Activated naive CD8-positive, alpha-beta T cell treated with anti-CD3 and anti-CD28 coated beads for 36 hours (primary cell): Measurements from ENCODE around the gene ADGRG4. TPM values are rescaled to one million over a fixed set of nuclear protein-coding genes. Genes with fewer than 3 reads are reported as not detected.
"Not testable (repeated sequence)": the region's sequence is repeated elsewhere in the genome, so short reads cannot be mapped to it uniquely, and the experiment has no call there.

ENCODE experiments used
- DNase-seq: peaks from one replicate; pipeline ENCODE4 v3.0.0; 2021
- H3K27ac Mint-ChIP-seq: one replicate; pipeline ENCODE4 v1.8.0; 2022; ENCODE audit warnings: mild to moderate bottlenecking, moderate library complexity, mixed read lengths
- H3K27me3 Mint-ChIP-seq: one replicate; pipeline ENCODE4 v1.8.0; 2022; ENCODE audit warnings: mild to moderate bottlenecking, mixed read lengths
- H3K36me3 Mint-ChIP-seq: one replicate; pipeline ENCODE4 v1.8.0; 2021; ENCODE audit warnings: mild to moderate bottlenecking, mixed read lengths
- H3K4me1 Mint-ChIP-seq: one replicate; pipeline ENCODE4 v1.8.0; 2021; ENCODE audit warnings: mixed read lengths
- H3K4me3 Mint-ChIP-seq: one replicate; pipeline ENCODE4 v1.8.0; 2022; ENCODE audit warnings: mild to moderate bottlenecking, moderate library complexity, mixed read lengths
- H3K9me3 Mint-ChIP-seq: one replicate; pipeline ENCODE4 v1.8.0; 2022; ENCODE audit warnings: mixed read lengths
- total RNA-seq, 2 experiments: library from RNA; stranded (reverse); gene quantifications; one replicate each; pipeline ENCODE4 v1.2.3, GENCODE V29; 2021

Gene ADGRG4, protein sequence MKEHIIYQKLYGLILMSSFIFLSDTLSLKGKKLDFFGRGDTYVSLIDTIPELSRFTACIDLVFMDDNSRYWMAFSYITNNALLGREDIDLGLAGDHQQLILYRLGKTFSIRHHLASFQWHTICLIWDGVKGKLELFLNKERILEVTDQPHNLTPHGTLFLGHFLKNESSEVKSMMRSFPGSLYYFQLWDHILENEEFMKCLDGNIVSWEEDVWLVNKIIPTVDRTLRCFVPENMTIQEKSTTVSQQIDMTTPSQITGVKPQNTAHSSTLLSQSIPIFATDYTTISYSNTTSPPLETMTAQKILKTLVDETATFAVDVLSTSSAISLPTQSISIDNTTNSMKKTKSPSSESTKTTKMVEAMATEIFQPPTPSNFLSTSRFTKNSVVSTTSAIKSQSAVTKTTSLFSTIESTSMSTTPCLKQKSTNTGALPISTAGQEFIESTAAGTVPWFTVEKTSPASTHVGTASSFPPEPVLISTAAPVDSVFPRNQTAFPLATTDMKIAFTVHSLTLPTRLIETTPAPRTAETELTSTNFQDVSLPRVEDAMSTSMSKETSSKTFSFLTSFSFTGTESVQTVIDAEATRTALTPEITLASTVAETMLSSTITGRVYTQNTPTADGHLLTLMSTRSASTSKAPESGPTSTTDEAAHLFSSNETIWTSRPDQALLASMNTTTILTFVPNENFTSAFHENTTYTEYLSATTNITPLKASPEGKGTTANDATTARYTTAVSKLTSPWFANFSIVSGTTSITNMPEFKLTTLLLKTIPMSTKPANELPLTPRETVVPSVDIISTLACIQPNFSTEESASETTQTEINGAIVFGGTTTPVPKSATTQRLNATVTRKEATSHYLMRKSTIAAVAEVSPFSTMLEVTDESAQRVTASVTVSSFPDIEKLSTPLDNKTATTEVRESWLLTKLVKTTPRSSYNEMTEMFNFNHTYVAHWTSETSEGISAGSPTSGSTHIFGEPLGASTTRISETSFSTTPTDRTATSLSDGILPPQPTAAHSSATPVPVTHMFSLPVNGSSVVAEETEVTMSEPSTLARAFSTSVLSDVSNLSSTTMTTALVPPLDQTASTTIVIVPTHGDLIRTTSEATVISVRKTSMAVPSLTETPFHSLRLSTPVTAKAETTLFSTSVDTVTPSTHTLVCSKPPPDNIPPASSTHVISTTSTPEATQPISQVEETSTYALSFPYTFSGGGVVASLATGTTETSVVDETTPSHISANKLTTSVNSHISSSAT (N-terminal part only)
- not detected for total RNA-seq

DNA sequence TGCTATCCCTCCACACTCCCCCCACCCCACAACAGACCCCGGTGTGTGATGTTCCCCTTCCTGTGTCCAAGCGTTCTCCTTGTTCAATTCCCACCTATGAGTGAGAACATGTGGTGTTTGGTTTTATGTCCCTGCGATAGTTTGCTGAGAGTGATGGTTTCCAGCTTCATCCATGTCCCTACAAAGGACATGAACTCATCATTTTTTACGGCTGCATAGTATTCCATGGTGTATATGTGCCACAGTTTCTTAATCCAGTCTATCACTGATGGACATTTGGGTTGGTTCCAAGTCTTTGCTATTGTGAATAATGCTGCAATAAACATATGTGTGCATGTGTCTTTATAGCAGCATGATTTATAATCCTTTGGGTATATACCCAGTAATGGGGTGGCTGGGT is at the start of gene ADGRG4:
ADGRG4 (plus strand) TSS at position 243 of the 400 bp plus-strand sequence. CDS start 7,815 bp downstream, outside the sequence.
- H3K27ac Mint-ChIP-seq, H3K9me3 Mint-ChIP-seq, H3K36me3 Mint-ChIP-seq, DNase-seq, H3K4me1 Mint-ChIP-seq, H3K4me3 Mint-ChIP-seq, H3K27me3 Mint-ChIP-seq: not testable (repeated sequence)

DNA sequence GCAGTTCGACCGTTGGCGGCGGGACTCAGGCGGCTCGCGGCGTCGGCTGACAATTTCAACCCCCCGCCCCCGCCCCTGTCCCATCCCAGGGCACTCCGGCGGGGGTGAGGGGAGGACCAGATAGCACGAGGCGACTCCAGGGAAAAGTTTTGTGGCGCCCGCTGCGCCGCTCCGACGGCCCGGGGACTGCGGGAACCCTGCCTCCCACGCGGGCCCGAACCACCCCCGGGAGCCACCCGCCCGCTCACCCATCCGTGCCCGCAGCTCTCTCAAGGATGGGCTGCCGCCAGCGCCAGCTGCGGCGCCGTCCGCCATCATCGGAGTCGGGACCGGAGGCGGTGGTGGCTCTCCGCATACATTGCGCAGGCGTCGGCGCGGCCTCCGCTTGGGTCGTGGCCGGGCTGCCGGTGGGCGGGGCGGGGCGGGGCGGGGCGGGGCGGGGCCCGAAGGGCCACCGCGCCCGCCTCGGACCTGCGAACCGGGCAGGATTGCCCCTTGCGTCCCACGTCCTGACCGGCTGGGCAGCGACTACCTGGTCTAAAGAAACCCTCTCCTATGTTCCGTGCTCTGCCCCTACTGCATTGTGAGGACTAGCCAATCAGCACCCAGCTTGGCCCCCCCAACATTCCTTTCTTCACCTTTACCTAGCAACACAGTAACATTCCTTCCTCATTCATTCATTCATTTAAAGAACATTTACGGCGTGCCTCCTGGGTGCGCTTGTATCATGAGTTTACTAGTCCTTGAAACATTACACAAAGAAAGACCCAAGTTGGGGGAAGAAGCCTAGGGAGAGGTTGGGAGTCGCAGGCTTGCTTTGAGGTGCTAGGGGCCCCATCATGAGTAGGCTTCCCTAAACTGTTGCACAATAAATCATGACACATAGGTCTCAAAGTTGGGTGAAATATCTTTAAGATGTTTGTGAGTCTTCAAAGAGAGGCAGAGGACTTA is 49.4 kb upstream of the ADGRG4 start, which contains the start of gene MAP7D3:
MAP7D3 (minus strand) TSS at position 360 of the 951 bp plus-strand sequence; CDS start at position 318, 42 bp downstream.
- DNase-seq: peak; percentile 72
- H3K27me3 Mint-ChIP-seq: no peaks in the 10 kb centered on the region
- H3K9me3 Mint-ChIP-seq: no peaks in the 10 kb centered on the region
- peak within 1 kb of the TSS; percentile 85 for H3K27ac Mint-ChIP-seq
- no peaks in the 10 kb centered on the region for H3K36me3 Mint-ChIP-seq
- H3K4me1 Mint-ChIP-seq: peaks cover 12% of the 10 kb centered on the region
- peak within 1 kb of the TSS; percentile 88 for H3K4me3 Mint-ChIP-seq

DNA sequence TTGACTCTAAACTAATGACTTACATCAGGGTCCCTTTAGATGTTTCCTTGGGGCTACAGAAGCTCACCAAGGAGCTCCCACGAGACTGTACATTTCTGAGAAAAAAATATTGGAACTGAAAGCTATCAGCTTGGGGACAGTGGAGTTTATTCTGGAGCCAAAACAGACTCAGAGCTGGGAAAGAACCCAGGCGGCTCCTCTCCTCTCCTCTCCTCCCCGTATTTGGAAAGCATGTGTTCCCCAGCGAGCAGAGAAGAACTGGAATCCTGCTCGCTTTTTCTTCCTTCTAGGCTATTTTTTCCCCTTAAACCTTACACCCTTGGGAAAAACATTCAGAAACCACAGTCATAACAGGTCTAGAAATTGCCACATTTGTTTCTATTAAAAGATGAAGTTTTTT is 45.2 kb upstream of the ADGRG4 start:
- DNase-seq: no peak
- Mint-ChIP-seq H3K27ac (no peak overlapping the region), H3K27me3 (no peaks in the 10 kb centered on the region)

DNA sequence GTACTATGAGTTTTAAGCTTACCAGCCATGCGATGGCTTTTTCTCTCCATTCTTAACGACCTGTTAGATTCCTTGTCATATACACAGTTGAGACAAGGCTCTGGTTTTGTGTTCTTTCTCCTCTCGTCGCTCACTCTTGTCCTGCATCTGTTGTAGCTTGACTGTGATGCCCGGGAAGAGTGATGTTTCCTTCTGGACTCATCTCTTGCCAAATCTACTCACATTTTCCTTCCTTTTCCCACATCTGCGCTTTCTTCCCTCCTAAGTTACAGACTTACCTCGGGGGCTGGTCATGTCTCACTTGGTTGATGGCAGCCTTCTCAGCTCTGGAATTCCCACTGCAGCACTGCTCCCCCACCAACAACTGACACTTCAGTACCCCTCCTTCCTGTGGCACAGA is 44.7 kb upstream of the ADGRG4 start:
- DNase-seq: no peak
- Mint-ChIP-seq H3K9me3 (no peaks in the 10 kb centered on the region), H3K27me3 (no peaks in the 10 kb centered on the region), H3K4me1 (peaks cover 19% of the 10 kb centered on the region), H3K27ac (no peak overlapping the region), H3K36me3 (no peaks in the 10 kb centered on the region), H3K4me3 (no peak overlapping the region)

More for the DNA sequence above, 45.2 kb upstream of the ADGRG4 start:
- Mint-ChIP-seq H3K4me3 (no peak overlapping the region), H3K9me3 (no peaks in the 10 kb centered on the region), H3K4me1 (peaks cover 15% of the 10 kb centered on the region), H3K36me3 (no peaks in the 10 kb centered on the region)

DNA sequence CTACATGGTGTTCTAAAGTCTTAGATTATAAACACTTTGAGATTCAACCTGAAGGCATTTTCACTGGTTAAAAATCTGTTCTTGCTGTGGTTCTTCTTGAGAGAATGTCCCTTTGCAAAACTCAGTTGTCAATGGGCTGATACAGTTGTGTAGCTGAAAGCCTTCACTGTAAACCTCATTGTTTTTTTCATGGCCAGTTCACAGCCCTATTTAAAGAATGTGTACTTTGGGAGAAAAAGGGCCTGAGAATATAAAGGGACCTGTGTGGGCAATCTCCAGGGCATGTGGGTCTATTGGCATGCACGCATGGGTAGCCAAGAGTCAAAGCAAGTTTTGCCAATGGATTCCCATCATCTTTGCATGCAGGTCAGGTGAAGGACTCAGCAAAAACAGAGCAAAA is 41.8 kb upstream of the ADGRG4 start:
- Mint-ChIP-seq H3K27me3 (no peaks in the 10 kb centered on the region), H3K4me3 (no peak overlapping the region), H3K4me1 (peaks cover 15% of the 10 kb centered on the region), H3K9me3 (no peaks in the 10 kb centered on the region), H3K36me3 (no peaks in the 10 kb centered on the region), H3K27ac (no peak overlapping the region)
- DNase-seq: no peak

DNA sequence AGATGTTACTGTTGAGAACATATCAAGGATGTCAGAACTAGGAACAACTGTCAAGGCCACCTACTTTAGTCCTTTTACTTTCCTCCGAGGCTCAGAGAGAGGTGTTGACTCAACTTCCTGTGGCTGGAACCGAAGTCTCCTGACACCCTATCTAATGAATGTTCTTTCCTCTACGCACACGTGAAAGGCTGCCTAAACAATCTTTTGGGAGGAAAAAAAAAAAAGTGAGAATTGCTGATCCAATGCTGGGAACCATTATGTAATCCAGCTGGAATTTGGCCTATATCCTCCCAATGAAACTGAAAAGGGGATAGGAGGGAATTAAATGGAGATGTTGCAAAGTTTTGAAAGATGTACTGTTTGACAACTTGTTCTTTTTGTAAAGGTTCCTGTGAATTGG is 41.2 kb upstream of the ADGRG4 start:
- Mint-ChIP-seq H3K4me3 (peak overlapping the region; percentile 19), H3K4me1 (peaks cover 15% of the 10 kb centered on the region), H3K36me3 (no peaks in the 10 kb centered on the region), H3K27me3 (no peaks in the 10 kb centered on the region), H3K9me3 (no peaks in the 10 kb centered on the region), H3K27ac (peak overlapping the region; percentile 84)
- DNase-seq: no peak

DNA sequence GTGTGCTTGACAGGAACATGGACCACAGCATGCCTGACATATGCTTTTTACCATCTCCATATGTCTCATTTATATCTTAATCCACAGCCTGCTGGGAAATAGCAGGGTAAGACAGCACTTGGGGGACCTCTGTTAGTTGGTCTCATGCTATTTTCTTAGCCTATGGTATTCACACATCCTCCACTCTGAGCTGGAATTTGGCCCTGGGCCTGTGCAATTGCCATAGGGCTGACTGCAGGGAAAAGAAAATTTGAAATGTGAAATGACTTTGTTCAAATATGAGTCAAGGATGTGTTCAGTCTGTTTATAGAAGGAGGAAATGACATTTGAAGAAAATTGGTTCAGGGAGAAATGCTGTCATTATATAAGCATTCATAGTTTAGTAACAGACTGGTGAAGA is 40.0 kb upstream of the ADGRG4 start:
- H3K4me3 Mint-ChIP-seq: no peak overlapping the region
- H3K4me1 Mint-ChIP-seq: peaks cover 15% of the 10 kb centered on the region
- no peaks in the 10 kb centered on the region for H3K9me3 Mint-ChIP-seq
- H3K27ac Mint-ChIP-seq: no peak overlapping the region
- no peak for DNase-seq
- no peaks in the 10 kb centered on the region for H3K36me3 Mint-ChIP-seq
- no peaks in the 10 kb centered on the region for H3K27me3 Mint-ChIP-seq

DNA sequence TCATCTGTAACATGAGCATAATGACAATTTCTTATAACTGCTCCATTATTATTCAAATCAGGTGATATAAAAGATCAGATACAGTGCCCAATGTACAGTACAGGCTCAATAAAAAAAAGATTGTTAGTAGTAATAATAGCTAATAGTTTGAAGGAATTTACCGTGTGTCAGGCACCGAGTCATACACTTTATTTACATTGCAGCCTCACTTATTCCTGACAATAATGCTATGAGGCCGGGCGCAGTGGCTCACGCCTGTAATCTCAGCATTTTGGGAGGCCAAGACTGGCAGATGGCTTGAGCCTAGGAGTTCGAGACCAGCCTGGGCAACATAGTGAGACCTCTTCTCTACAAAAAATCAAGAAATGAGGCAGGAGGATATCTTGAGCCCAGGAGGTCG is 39.4 kb upstream of the ADGRG4 start:
- Mint-ChIP-seq H3K27me3 (no peaks in the 10 kb centered on the region), H3K4me3 (no peak overlapping the region), H3K36me3 (no peaks in the 10 kb centered on the region), H3K4me1 (peaks cover 15% of the 10 kb centered on the region), H3K27ac (no peak overlapping the region), H3K9me3 (no peaks in the 10 kb centered on the region)
- no peak for DNase-seq

DNA sequence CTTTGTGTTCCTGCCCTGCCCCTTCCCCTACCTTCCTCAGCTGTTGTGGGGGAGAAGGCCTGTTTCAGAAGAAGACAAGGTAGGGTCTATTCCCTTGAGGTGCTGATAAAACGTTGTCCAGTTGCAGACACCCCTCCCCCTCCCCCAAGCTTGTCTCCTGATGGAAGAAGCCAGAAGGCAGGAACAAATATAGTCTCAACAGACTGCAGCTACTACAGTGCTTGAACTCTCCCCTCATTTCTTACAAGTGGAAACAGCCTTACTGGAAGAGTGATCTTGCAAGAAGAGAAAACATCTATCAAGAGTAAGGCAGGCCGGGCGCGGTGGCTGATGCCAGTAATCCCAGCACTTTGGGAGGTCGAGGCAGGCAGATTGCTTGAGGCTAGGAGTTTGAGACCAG is 38.5 kb upstream of the ADGRG4 start:
- DNase-seq: no peak

DNA sequence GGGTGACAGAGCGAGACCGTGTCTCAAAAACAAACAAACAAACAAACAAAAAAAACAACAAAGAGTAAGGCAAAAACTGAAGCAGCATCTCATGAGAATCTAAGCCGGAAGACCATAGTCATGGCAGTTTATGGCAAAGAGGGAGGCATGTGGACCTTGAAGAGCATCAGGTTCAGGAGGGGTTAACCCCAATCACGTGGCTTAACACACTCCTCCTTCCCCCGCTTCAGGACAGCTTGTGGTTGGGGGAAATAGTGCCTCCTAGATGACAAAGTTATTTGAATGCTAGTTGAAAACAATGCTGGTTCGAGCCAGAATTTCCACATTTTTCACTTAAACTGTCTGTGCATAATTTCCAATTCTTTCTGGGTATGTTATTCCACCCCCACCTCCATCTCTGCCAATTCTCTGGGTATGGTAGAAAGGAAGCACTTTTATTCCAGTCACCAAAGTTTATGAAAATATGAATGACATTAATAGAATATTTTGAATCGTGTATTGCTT is 37.9 kb upstream of the ADGRG4 start:
- Mint-ChIP-seq H3K4me3 (no peak overlapping the region), H3K9me3 (no peaks in the 10 kb centered on the region), H3K36me3 (no peaks in the 10 kb centered on the region), H3K27me3 (no peaks in the 10 kb centered on the region), H3K4me1 (peaks cover 15% of the 10 kb centered on the region), H3K27ac (no peak overlapping the region)
- DNase-seq: no peak

More for the DNA sequence above, 38.5 kb upstream of the ADGRG4 start:
- H3K36me3 Mint-ChIP-seq: no peaks in the 10 kb centered on the region
- H3K4me1 Mint-ChIP-seq: peaks cover 15% of the 10 kb centered on the region
- H3K9me3 Mint-ChIP-seq: no peaks in the 10 kb centered on the region
- H3K4me3 Mint-ChIP-seq: no peak overlapping the region
- no peak overlapping the region for H3K27ac Mint-ChIP-seq
- no peaks in the 10 kb centered on the region for H3K27me3 Mint-ChIP-seq

DNA sequence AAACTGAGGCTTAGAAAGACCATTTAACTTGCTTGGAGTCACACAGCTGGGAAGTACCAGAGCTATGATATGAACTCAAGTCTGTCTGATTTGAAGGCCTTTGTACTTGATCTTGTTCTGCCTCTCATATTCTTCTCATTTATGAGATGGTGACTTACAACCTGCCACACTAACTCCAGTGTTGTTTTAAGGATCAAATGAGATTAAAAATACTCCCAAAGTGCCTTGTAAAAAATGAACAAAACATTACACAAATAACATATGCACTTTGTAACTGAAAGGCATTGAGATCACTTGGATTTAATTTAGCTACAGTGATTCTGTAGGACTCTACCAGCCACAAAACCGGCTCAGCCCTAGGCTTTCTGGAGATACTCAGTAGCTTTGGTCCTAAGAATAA is 33.9 kb upstream of the ADGRG4 start:
- no peak for DNase-seq
- H3K27me3 Mint-ChIP-seq: no peaks in the 10 kb centered on the region
- peaks cover 3% of the 10 kb centered on the region for H3K4me1 Mint-ChIP-seq
- H3K36me3 Mint-ChIP-seq: no peaks in the 10 kb centered on the region
- H3K9me3 Mint-ChIP-seq: no peaks in the 10 kb centered on the region
- H3K4me3 Mint-ChIP-seq: no peak overlapping the region
- H3K27ac Mint-ChIP-seq: no peak overlapping the region

DNA sequence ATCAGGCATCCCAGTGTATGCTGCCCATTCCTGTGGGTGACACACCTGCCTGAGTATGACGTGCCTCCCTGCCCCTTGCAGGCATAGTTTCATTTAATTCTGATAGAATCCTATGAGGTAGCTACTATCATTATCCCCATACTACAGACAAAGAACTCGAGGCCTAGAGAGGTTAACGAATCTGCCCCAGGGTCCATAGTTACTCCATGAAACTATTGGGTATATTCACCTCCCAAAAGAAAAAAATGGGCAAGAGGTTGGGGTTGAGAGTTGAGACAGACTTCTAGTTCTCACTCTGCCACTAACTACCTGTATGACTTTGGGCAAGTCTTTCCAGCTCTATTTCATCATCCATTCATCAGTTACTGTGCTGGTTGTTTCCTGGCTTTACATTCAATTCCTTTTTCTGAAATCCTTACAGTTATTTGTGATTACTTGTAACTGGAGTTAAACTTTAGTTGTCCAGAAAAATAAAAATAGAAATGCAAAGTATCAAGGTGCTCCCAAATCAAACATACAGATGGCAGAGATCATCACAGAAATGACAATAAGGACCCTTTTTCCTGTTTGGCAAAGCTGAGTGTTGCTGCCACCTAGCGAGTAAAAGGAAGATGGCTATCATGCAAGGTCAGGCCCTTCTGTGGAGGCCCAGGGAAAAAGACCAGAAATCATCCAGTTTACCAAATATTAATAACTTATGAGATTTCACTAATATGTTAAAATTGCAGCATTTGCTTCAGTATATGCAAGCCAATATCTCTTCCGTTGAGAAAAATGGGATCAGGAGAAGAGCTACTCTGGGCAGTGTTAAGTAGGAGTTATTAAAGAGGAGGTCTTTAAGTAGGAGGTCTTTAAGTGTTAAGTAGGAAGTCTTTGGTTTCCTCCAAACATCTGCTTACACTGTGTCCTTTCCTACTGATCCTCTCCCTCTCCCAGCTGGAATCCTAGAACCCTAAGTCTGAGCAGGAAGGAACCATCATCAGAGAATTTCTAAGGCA is 32.4 kb upstream of the ADGRG4 start:
- Mint-ChIP-seq H3K4me1 (peaks cover 5% of the 10 kb centered on the region), H3K9me3 (no peaks in the 10 kb centered on the region), H3K36me3 (no peaks in the 10 kb centered on the region), H3K27me3 (no peaks in the 10 kb centered on the region), H3K4me3 (no peak overlapping the region), H3K27ac (no peak overlapping the region)
- peak; percentile 10 for DNase-seq

DNA sequence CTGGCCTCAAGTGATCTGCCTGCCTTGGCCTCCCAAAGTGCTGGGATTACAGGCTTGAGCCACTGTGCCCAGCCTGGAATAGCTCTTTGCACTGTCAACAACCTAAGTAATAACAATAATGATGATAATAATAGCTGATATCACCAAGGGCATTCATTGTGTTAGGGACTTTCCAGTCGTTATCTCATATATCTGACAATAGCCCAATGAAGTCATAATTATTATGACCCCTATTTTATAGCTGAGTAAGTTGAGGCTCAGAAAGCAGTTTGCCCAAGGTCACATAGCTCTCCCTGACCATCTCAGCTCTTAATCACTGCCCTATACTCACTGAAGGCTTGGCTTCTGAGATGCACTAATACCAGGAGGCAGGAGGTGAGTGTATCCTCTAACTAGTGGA is 30.8 kb upstream of the ADGRG4 start:
- no peak for DNase-seq
- Mint-ChIP-seq H3K4me3 (no peak overlapping the region), H3K27ac (no peak overlapping the region), H3K36me3 (no peaks in the 10 kb centered on the region), H3K9me3 (no peaks in the 10 kb centered on the region), H3K4me1 (peaks cover 5% of the 10 kb centered on the region), H3K27me3 (no peaks in the 10 kb centered on the region)
